Right lobe of liver (tissue), 4 donors: ENCODE results near the gene OR52E5.

Source experiments
- POLR2A ChIP-seq: fragments of 450-650 bp; IDR thresholded peaks from one replicate; pipeline ENCODE4 v1.6.1; 2017; ENCODE audit warnings: antibody characterized with exemption, mild to moderate bottlenecking
- TF ChIP-seq, protein P1 (sequence below), 4 donors: fragments of 200-600 bp in 3 of 4; fragments of 450-650 bp in 1 of 4; IDR thresholded peaks; one replicate each; pipeline versions ENCODE4 v1.5.1 to v1.8.0; 2016 to 2022; ENCODE audit warnings: antibody characterized with exemption in 4 of 4, mild to moderate bottlenecking in 2 of 4
- donor health status: DM: no; HTN: no; CAD: no.
- donor health status: DM: no; HTN: no; CAD: no.
- donor health status: DM: no; HTN: yes; CAD: no.

DNA sequence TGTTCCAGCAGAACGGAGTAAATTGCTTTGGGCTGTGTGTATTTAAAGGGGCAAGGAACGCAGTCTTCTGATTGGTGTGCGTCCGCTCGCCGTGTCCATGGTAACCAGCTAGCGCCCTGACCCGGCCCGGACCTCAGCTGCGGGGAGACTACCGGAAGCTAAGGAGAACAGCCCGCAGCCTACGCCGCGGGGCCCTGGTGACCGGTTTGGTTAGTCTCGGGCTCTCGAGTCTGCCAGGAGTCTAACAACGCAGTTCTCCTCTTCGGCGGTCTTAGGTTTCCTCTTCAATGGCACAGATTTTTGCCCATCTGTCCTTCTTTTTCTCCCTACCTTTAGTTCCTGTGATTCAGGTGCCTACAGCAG lies 45.6 kb downstream of the OR52E5 start:
- TF ChIP-seq, protein P1, sequence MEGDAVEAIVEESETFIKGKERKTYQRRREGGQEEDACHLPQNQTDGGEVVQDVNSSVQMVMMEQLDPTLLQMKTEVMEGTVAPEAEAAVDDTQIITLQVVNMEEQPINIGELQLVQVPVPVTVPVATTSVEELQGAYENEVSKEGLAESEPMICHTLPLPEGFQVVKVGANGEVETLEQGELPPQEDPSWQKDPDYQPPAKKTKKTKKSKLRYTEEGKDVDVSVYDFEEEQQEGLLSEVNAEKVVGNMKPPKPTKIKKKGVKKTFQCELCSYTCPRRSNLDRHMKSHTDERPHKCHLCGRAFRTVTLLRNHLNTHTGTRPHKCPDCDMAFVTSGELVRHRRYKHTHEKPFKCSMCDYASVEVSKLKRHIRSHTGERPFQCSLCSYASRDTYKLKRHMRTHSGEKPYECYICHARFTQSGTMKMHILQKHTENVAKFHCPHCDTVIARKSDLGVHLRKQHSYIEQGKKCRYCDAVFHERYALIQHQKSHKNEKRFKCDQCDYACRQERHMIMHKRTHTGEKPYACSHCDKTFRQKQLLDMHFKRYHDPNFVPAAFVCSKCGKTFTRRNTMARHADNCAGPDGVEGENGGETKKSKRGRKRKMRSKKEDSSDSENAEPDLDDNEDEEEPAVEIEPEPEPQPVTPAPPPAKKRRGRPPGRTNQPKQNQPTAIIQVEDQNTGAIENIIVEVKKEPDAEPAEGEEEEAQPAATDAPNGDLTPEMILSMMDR (IDR thresholded peaks at IDR 0.05) = no peak
- TF ChIP-seq POLR2A = no peak
